HG02610 (cell line): ENCODE measurements around the gene APBA1.

Experiments
- ATAC-seq: cut with Tn5 transposase; IDR thresholded peaks from one replicate; pipeline ENCODE4 v1.9.1; 2021; ENCODE audit warnings: mild to moderate bottlenecking, moderate library complexity; ENCODE audit not compliant: unreplicated experiment

APBA1 gene

GRCh38 chr9:69658987-69659675, 13.0 kb downstream of the APBA1 start:
- ATAC-seq = no peak

GRCh38 chr9:69657269-69657668, 14.9 kb downstream of the APBA1 start:
- ATAC-seq = no peak

- no peak for ATAC-seq
These were observed 17.1 kb downstream of the APBA1 start for GRCh38 chr9:69655065-69655464.

- ATAC-seq = no peak
These were observed 18.9 kb downstream of the APBA1 start for GRCh38 chr9:69653261-69653660.

- no peak for ATAC-seq
These were observed 22.5 kb downstream of the APBA1 start for GRCh38 chr9:69649566-69650250.

- no peak for ATAC-seq
These were observed 24.4 kb downstream of the APBA1 start for GRCh38 chr9:69647804-69648203.

GRCh38 chr9:69646810-69647209, 25.4 kb downstream of the APBA1 start:
- no peak for ATAC-seq

- no peak for ATAC-seq
These were observed 26.7 kb downstream of the APBA1 start for GRCh38 chr9:69645488-69645887.

- no peak for ATAC-seq
These were observed 29.1 kb downstream of the APBA1 start for GRCh38 chr9:69643098-69643497.

GRCh38 chr9:69637817-69638200, 34.4 kb downstream of the APBA1 start:
- ATAC-seq = no peak

GRCh38 chr9:69637193-69637816, 34.9 kb downstream of the APBA1 start:
- ATAC-seq = no peak

- ATAC-seq = no peak
These were observed 38.5 kb downstream of the APBA1 start for GRCh38 chr9:69633716-69634115.

- ATAC-seq = no peak
These were observed 39.4 kb downstream of the APBA1 start for GRCh38 chr9:69632768-69633167.

GRCh38 chr9:69627281-69627680, 44.9 kb downstream of the APBA1 start:
- ATAC-seq = no peak

GRCh38 chr9:69623276-69623675, 48.9 kb downstream of the APBA1 start:
- no peak for ATAC-seq

- no peak for ATAC-seq
These were observed 49.5 kb downstream of the APBA1 start for GRCh38 chr9:69622676-69623075.

GRCh38 chr9:69621730-69622460, 50.3 kb downstream of the APBA1 start:
- ATAC-seq = no peak

- no peak for ATAC-seq
These were observed 51.4 kb downstream of the APBA1 start for GRCh38 chr9:69620731-69621130.

- ATAC-seq = no peak
These were observed 52.9 kb downstream of the APBA1 start for GRCh38 chr9:69619233-69619632.

GRCh38 chr9:69617006-69617405, 55.2 kb downstream of the APBA1 start:
- no peak for ATAC-seq

- no peak for ATAC-seq
These were observed 56.3 kb downstream of the APBA1 start for GRCh38 chr9:69615880-69616279.

- no peak for ATAC-seq
These were observed 61.0 kb downstream of the APBA1 start for GRCh38 chr9:69611221-69611620.
